Lung microvascular endothelial cell (primary cell): Measurements from ENCODE around the gene PTPRC. TPM values are rescaled to one million over a fixed set of nuclear protein-coding genes. Genes with fewer than 3 reads are reported as not detected.

Source experiments
- DNase-seq, 2 donors: peaks; one replicate each; pipeline versions ENCODE4 v3.0.0 to v3.0.0-alpha.2; 2010; ENCODE audit warnings: low read depth in 2 of 2
- total RNA-seq: library from RNA; depleted of rRNA; stranded (reverse); fragments of >200 nt; gene quantifications from 2 replicates; pipeline ENCODE4 v1.2.1, GENCODE V29; 2014

PTPRC gene
- total RNA-seq, 1 donor from 2014 or later: not detected

GRCh38 chr1:198755715-198756114 lies 116.9 kb downstream of the PTPRC start:
- no peak for DNase-seq

- DNase-seq: peak; percentile 28 to 37
Observed at GRCh38 chr1:198756470-198756869, 117.6 kb downstream of the PTPRC start.

- DNase-seq: no peak
Observed at GRCh38 chr1:198761859-198762616, 123.2 kb downstream of the PTPRC start.

GRCh38 chr1:198763298-198763714 lies 124.5 kb downstream of the PTPRC start:
- DNase-seq: peak; percentile 70 to 89

GRCh38 chr1:198764748-198765147 lies 125.9 kb downstream of the PTPRC start:
- peak in 1 of 2 donors; percentile 25 for DNase-seq

- DNase-seq: no peak
Observed at GRCh38 chr1:198765416-198765815, 126.6 kb downstream of the PTPRC start.

- DNase-seq: peak; percentile 80 to 87
Observed at GRCh38 chr1:198771563-198772153, 132.8 kb downstream of the PTPRC start.

GRCh38 chr1:198772626-198773025 lies 133.8 kb downstream of the PTPRC start:
- DNase-seq: no peak

- DNase-seq: no peak
Observed at GRCh38 chr1:198773030-198773429, 134.2 kb downstream of the PTPRC start.

- DNase-seq: no peak
Observed at GRCh38 chr1:198773523-198773922, 134.7 kb downstream of the PTPRC start.

GRCh38 chr1:198774421-198774820 lies 135.6 kb downstream of the PTPRC start:
- no peak for DNase-seq

- DNase-seq: peak in 1 of 2 donors; percentile 4
Observed at GRCh38 chr1:198775606-198776005, 136.8 kb downstream of the PTPRC start.

GRCh38 chr1:198776602-198777029 lies 137.8 kb downstream of the PTPRC start:
- DNase-seq: peak; percentile 53 to 100

- peak in 1 of 2 donors; percentile 63 for DNase-seq
Observed at GRCh38 chr1:198778049-198778448, 139.2 kb downstream of the PTPRC start.

GRCh38 chr1:198780376-198780775 lies 141.5 kb downstream of the PTPRC start:
- DNase-seq: peak; percentile 62 to 87

GRCh38 chr1:198788561-198789064 lies 149.8 kb downstream of the PTPRC start:
- DNase-seq: peak; percentile 20 to 98

- no peak for DNase-seq
Observed at GRCh38 chr1:198793714-198794113, 154.9 kb downstream of the PTPRC start.

GRCh38 chr1:198794498-198794897 lies 155.7 kb downstream of the PTPRC start:
- DNase-seq: peak in 1 of 2 donors; percentile 93

- no peak for DNase-seq
Observed at GRCh38 chr1:198797656-198798055, 158.8 kb downstream of the PTPRC start.

- no peak for DNase-seq
Observed at GRCh38 chr1:198798923-198799386, 160.1 kb downstream of the PTPRC start.

- DNase-seq: no peak
Observed at GRCh38 chr1:198805498-198806151, 166.8 kb downstream of the PTPRC start.

- no peak for DNase-seq
Observed at GRCh38 chr1:198806861-198807260, 168.0 kb downstream of the PTPRC start.
